Calu3 (cell line): ENCODE measurements around the gene UQCC2. TPM values are rescaled to one million over a fixed set of nuclear protein-coding genes. Genes with fewer than 3 reads are reported as not detected.

Source experiments
- BruUV-seq: library from RNA; stranded (reverse); fragments of 400-500 nt; replicated peaks from 2 replicates; lab custom pipeline; 2021; lab: Mats Ljungman, UMichigan
- CTCF ChIA-PET: fragments of 300-600 bp; sonication (Branson Sonifier 250); formaldehyde crosslinking; loops from one replicate; lab custom pipeline; 2022; ENCODE audit warnings: antibody characterized with exemption; lab: Charles Lee
- DNase-seq: peaks from one replicate; pipeline ENCODE4 v3.0.0; 2022
- H3K27ac Mint-ChIP-seq: one replicate; pipeline ENCODE4 v1.8.0; 2022; ENCODE audit warnings: mixed read lengths; ENCODE audit not compliant: unreplicated experiment
- H3K27me3 Mint-ChIP-seq: one replicate; pipeline ENCODE4 v1.8.0; 2022; ENCODE audit warnings: mixed read lengths; ENCODE audit not compliant: unreplicated experiment
- H3K36me3 Mint-ChIP-seq: one replicate; pipeline ENCODE4 v1.8.0; 2022; ENCODE audit warnings: mild to moderate bottlenecking, moderate library complexity, mixed read lengths; ENCODE audit not compliant: insufficient read depth, unreplicated experiment
- H3K4me1 Mint-ChIP-seq: one replicate; pipeline ENCODE4 v1.8.0; 2022; ENCODE audit warnings: mild to moderate bottlenecking, low read depth, mixed read lengths; ENCODE audit not compliant: unreplicated experiment
- H3K4me3 Mint-ChIP-seq: one replicate; pipeline ENCODE4 v1.8.0; 2022; ENCODE audit warnings: mild to moderate bottlenecking, low read depth, moderate library complexity, mixed read lengths; ENCODE audit not compliant: unreplicated experiment
- H3K9me3 Mint-ChIP-seq: one replicate; pipeline ENCODE4 v1.8.0; 2022; ENCODE audit warnings: low read depth, mixed read lengths; ENCODE audit not compliant: unreplicated experiment
- CTCF ChIP-seq: fragments of 200-600 bp; IDR thresholded peaks from one replicate; pipeline ENCODE4 v1.8.0; 2022; ENCODE audit warnings: antibody characterized with exemption; ENCODE audit not compliant: unreplicated experiment
- intact Hi-C: fragments of 100-400 bp; cut with micrococcal nuclease; formaldehyde crosslinking; loops from one replicate; pipeline ENCODE4 v1.10.0; 2022; ENCODE audit not compliant: unreplicated experiment
- total RNA-seq: library from RNA; stranded (reverse); gene quantifications from 2 replicates; pipeline ENCODE4 v1.2.3, GENCODE V29; 2022

The UQCC2 gene
- total RNA-seq, 1 experiment from 2014 or later, result 142 TPM

DNA sequence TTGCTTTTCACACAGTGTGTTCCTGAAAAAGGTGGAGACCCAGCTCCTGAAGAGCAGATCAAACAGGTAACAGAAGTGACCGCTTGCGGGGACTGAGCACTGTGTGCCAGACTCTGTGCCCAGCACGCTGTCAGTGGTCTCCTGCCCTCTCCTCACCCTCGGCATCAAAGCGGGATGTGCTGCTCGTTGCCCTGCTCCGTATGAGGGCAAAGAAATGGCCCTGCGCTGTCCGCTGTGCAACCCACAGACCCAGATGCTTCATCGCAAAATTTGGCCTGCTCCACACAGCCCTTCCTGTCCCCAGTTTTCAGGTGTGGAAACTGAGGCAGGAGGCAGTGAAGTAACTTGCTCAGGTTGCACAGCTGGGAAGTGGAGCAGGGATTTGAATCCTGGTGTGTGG is 13.7 kb downstream of the UQCC2 start:
- no peak for TF ChIP-seq CTCF
- Mint-ChIP-seq H3K27me3 (no peaks in the 10 kb centered on the region), H3K27ac (peak overlapping the region; percentile 25), H3K9me3 (no peaks in the 10 kb centered on the region), H3K4me3 (no peak overlapping the region), H3K4me1 (peaks cover 9% of the 10 kb centered on the region), H3K36me3 (peaks cover 84% of the 10 kb centered on the region)
- CTCF ChIA-PET, result interaction anchor here (0.8 to 1.6 kb wide), 4 partner anchors 13 to 108 kb away, joined by 3 to 5 read pairs (median 3); partner anchors contain the start of gene UQCC2
- intact Hi-C loops, result no loop called here
- no peak for DNase-seq
- BruUV-seq, result no TSS peak

- intact Hi-C loops, result no loop called here
- peak; percentile 53 for DNase-seq
- Mint-ChIP-seq H3K27ac (peak overlapping the region; percentile 25), H3K4me1 (peaks cover 9% of the 10 kb centered on the region), H3K9me3 (no peaks in the 10 kb centered on the region), H3K27me3 (no peaks in the 10 kb centered on the region), H3K36me3 (peaks cover 94% of the 10 kb centered on the region), H3K4me3 (no peak overlapping the region)
- TF ChIP-seq CTCF, result no peak
- no TSS peak for BruUV-seq
- CTCF ChIA-PET, result interaction anchor here (0.8 to 1.6 kb wide), 4 partner anchors 14 to 107 kb away, joined by 3 to 5 read pairs (median 3); partner anchors contain the start of gene UQCC2
Observed at GRCh38 chr6:33696548-33697518, 14.7 kb downstream of the UQCC2 start.

DNA sequence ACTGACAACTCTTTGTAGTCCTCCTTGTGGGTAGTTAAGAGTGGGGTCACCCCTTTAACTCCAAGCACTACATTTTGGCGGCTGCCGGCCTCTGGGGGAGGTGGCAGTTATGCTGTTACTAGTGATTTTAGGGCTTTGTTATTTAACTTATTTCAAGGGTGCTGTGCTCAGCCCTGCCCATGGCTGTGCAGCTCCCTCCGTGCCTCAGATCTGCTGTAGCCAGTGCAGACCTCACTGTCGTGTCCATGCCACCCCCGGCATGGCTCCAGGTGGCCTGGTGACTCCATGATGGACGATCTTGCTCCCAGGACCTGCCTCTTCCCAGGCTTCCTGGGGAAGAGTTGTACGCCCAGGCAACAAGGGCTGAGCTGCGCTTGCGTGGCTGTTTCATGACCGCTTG is 15.4 kb downstream of the UQCC2 start:
- no peak overlapping the region for H3K4me3 Mint-ChIP-seq
- TSS peak; percentile 63 for BruUV-seq
- no peaks in the 10 kb centered on the region for H3K27me3 Mint-ChIP-seq
- H3K4me1 Mint-ChIP-seq, result peaks cover 9% of the 10 kb centered on the region
- intact Hi-C loops, result no loop called here
- CTCF ChIA-PET, result no interaction called here
- H3K27ac Mint-ChIP-seq, result no peak overlapping the region
- H3K9me3 Mint-ChIP-seq, result no peaks in the 10 kb centered on the region
- no peak for DNase-seq
- H3K36me3 Mint-ChIP-seq, result peaks cover 97% of the 10 kb centered on the region
- no peak for TF ChIP-seq CTCF

DNA sequence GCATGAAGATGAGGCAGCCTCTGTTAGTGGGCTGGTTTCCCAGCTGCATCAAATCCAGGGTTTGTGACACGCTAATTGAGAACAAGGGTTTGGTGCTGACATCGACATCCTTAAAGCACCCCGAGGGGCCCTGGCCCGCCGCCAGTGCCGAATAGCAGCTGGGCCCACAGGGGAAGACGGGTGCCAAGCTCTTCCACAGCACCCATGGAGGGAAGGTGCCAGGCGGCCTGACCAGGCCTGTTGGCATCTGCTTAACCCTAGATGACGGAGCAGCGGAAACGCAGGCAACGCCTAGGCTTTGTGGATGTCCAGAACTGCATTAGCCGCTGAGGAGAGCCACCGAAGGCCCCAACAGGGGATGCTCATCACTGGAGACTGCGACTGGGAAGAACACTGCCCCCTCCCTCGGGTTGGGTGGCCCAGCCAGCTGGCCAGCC is 16.0 kb downstream of the UQCC2 start:
- peaks cover 97% of the 10 kb centered on the region for H3K36me3 Mint-ChIP-seq
- CTCF ChIA-PET, result no interaction called here

More for the DNA sequence above, 16.0 kb downstream of the UQCC2 start:
- H3K4me1 Mint-ChIP-seq, result peaks cover 9% of the 10 kb centered on the region
- no peak for DNase-seq
- intact Hi-C loops, result no loop called here
- no peaks in the 10 kb centered on the region for H3K9me3 Mint-ChIP-seq
- BruUV-seq, result no TSS peak
- no peak overlapping the region for H3K4me3 Mint-ChIP-seq
- no peak overlapping the region for H3K27ac Mint-ChIP-seq
- no peak for TF ChIP-seq CTCF
- H3K27me3 Mint-ChIP-seq, result no peaks in the 10 kb centered on the region
